Gastrocnemius medialis (tissue), 4 donors: ENCODE results near the gene CEP112. TPM values are rescaled to one million over a fixed set of nuclear protein-coding genes. Genes with fewer than 3 reads are reported as not detected.

Experiments
- ATAC-seq, 2 donors: fragments of 150-250 bp; one replicate each; pipeline ENCODE4 v1.9.1; 2016
- DNase-seq, 2 donors: peaks; one replicate each; pipeline ENCODE4 v3.0.0-alpha.2; 2019
- H3K27ac ChIP-seq, 4 donors: fragments of 200-600 bp; sonication (generic); 1 replicate in 1 of 4; 2 replicates in 3 of 4; pipeline ENCODE4 v1.5.1; 2016 to 2018; ENCODE audit warnings: mild to moderate bottlenecking in 2 of 4, moderate library complexity in 1 of 4
- H3K27me3 ChIP-seq, 3 donors: fragments of 200-600 bp; sonication (generic) in 2 of 3; 1 replicate in 1 of 3; 2 replicates in 2 of 3; pipeline versions ENCODE4 v1.5.1 to v1.6.0; 2016 to 2019; ENCODE audit warnings: mild to moderate bottlenecking in 1 of 3, moderate library complexity in 1 of 3
- H3K36me3 ChIP-seq, 2 donors: fragments of 200-600 bp; sonication (generic) in 1 of 2; one replicate each; pipeline ENCODE4 v1.5.1; 2017 to 2018
- H3K4me1 ChIP-seq, 2 donors: fragments of 200-600 bp; sonication (generic) in 1 of 2; one replicate each; pipeline ENCODE4 v1.5.1; 2016 to 2017; ENCODE audit warnings: mild to moderate bottlenecking in 2 of 2
- H3K4me3 ChIP-seq, 4 donors: fragments of 200-600 bp; sonication (generic) in 3 of 4; 1 replicate in 1 of 4; 2 replicates in 3 of 4; pipeline ENCODE4 v1.5.1; 2016 to 2019; ENCODE audit warnings: mild to moderate bottlenecking in 2 of 4
- H3K9me3 ChIP-seq, 3 donors: fragments of 200-600 bp; sonication (generic) in 2 of 3; 1 replicate in 1 of 3; 2 replicates in 2 of 3; pipeline ENCODE4 v1.5.1; 2016 to 2019
- CTCF ChIP-seq, 5 experiments: fragments of 450-650 bp in 3 of 5; fragments of 200-600 bp in 2 of 5; sonication (generic) in 2 of 5; IDR thresholded peaks in 4 of 5; conservative IDR thresholded peaks in 1 of 5; 1 replicate in 4 of 5; 2 replicates in 1 of 5; pipeline ENCODE4 v1.5.1; 2016 to 2019; ENCODE audit warnings: antibody characterized with exemption in 5 of 5, mild to moderate bottlenecking in 3 of 5, moderate library complexity in 3 of 5
- POLR2A ChIP-seq, 2 donors: fragments of 450-650 bp; IDR thresholded peaks; one replicate each; pipeline ENCODE4 v1.6.1; 2017; ENCODE audit warnings: antibody characterized with exemption in 2 of 2, mild to moderate bottlenecking in 2 of 2, moderate library complexity in 2 of 2
- in situ Hi-C, 4 donors: fragments of 200-750 bp; cut with MboI; loops; one replicate each; pipeline versions ENCODE4 v1.15.0 to v1.8.0; 2017; ENCODE audit warnings: low sequenced_read_pairs in 4 of 4
- intact Hi-C: fragments of 100-400 bp; cut with DNase I; formaldehyde crosslinking; loops from one replicate; pipeline ENCODE4 v1.15.1; 2023; ENCODE audit warnings: low total_unique reads
- total RNA-seq, 4 donors: library from RNA; depleted of rRNA; stranded (reverse); fragments of >200 nt; gene quantifications; one replicate each; pipeline versions ENCODE4 v1.1.0 to v1.2.3, GENCODE V29; 2016

CEP112 gene
- total RNA-seq, 4 donors from 2014 or later: 6.1 to 8.7 (median 7.1) TPM

GRCh38 chr17:65679165-65679845 is 512.6 kb downstream of the CEP112 start:
- no peak for TF ChIP-seq POLR2A (IDR thresholded peaks at IDR 0.05)
- no peak for TF ChIP-seq CTCF (IDR thresholded peaks at IDR 0.05 in 4 of 5, conservative IDR thresholded peaks at IDR 0.05 in 1 of 5)
- intact Hi-C loops: no loop called here
- Histone ChIP-seq H3K27ac (no peak overlapping the region), H3K36me3 (no peaks in the 10 kb centered on the region), H3K4me1 (no peaks in the 10 kb centered on the region), H3K9me3 (no peaks in the 10 kb centered on the region), H3K4me3 (no peak overlapping the region), H3K27me3 (no peaks in the 10 kb centered on the region)
- no peak for ATAC-seq
- in situ Hi-C loops: no loop called here
- DNase-seq: no peak

DNA sequence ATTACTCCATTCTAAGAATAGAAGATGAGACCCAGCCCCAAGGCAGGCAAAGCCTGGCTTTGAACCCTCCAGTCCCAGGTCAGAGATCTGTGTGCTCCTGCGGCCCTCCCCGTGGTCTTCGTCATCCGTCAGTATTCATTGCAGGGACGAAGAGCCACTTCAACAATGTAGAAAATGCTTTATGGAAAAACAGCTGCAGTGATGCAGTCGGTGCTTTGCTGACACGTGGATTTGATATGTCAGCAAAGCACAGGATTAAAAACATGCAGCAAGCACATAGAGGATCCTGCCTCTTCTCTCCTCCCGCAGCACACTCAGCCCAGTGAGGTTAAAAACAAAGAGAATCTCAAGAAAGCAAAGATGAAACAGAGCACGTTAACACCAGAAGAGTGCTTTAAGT is 513.4 kb downstream of the CEP112 start:
- ATAC-seq (no peak), DNase-seq (no peak)
- no peak for TF ChIP-seq CTCF (IDR thresholded peaks at IDR 0.05 in 4 of 5, conservative IDR thresholded peaks at IDR 0.05 in 1 of 5)
- TF ChIP-seq POLR2A (IDR thresholded peaks at IDR 0.05): no peak
- Histone ChIP-seq H3K27ac (no peak overlapping the region), H3K9me3 (no peaks in the 10 kb centered on the region), H3K27me3 (no peaks in the 10 kb centered on the region), H3K4me3 (no peak overlapping the region), H3K4me1 (no peaks in the 10 kb centered on the region), H3K36me3 (no peaks in the 10 kb centered on the region)
- intact Hi-C loops (no loop called here), in situ Hi-C loops (no loop called here)

DNA sequence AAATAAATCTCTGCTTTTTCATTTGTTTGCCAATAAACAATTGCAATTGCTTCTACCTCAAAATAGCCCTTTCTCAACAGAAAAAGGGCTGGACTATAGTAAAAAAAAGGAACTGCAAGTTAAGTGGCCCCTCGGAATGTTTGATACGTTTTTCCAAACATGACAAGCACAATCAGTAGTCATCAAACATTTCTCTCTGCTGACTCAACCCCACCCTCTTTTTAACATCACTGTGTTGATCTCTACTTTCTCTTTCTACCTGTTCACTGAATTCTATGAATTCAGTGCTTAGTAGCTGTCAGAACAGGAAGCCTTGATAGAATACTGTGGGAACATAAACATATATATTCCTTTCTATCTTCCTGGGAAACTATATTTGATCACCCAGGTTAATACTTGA is 514.0 kb downstream of the CEP112 start:
- Histone ChIP-seq H3K27ac (no peak overlapping the region), H3K27me3 (no peaks in the 10 kb centered on the region), H3K4me1 (no peaks in the 10 kb centered on the region), H3K9me3 (no peaks in the 10 kb centered on the region), H3K4me3 (no peak overlapping the region), H3K36me3 (no peaks in the 10 kb centered on the region)
- no peak for DNase-seq
- ATAC-seq: no peak
- no peak for TF ChIP-seq CTCF (IDR thresholded peaks at IDR 0.05 in 4 of 5, conservative IDR thresholded peaks at IDR 0.05 in 1 of 5)
- TF ChIP-seq POLR2A (IDR thresholded peaks at IDR 0.05): no peak
- in situ Hi-C loops: no loop called here
- intact Hi-C loops: no loop called here

DNA sequence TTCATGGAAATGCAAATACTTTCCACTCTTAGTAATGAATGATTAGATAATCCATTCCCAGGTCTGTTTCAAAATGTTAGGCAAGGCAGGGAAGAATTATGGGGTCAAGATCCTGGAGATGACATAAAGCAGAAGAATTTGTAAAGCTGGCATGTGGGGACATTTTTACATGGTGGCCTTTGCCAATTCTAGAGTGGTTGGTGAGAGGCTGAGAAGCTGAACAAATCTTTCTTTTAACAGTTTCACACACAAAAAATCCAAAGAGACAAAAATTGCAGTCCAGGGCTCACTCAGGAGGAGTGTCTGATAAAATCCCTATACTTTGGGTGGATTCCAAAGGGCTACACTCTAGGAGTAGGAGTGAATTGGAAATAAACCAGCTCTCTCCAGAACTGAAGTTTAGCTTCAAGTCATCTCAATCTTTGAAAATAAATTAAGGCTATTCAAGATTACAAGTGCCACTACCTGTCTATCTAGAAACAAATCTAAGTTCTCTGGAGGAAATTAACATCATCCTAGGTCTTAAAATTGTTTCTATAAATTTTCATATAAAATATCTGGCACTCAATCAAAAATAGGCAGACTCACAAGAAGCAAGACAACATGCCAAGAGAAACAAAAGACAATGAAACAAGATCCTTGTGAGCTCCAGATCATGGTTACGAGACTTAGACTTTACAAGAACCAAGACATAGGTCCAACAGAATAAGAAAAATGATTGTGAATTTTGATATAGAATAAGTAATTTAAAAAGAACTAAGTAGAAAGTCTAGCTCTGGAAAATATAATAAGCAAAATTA is 517.5 kb downstream of the CEP112 start:
- H3K27me3 ChIP-seq: no peaks in the 10 kb centered on the region
- intact Hi-C loops: no loop called here
- H3K4me1 ChIP-seq: no peaks in the 10 kb centered on the region
- no peak for TF ChIP-seq CTCF (IDR thresholded peaks at IDR 0.05 in 4 of 5, conservative IDR thresholded peaks at IDR 0.05 in 1 of 5)
- TF ChIP-seq POLR2A (IDR thresholded peaks at IDR 0.05): no peak
- DNase-seq (no peak), ATAC-seq (no peak)
- H3K36me3 ChIP-seq: no peaks in the 10 kb centered on the region
- in situ Hi-C loops: no loop called here
- no peak overlapping the region for H3K27ac ChIP-seq
- H3K9me3 ChIP-seq: no peaks in the 10 kb centered on the region
- H3K4me3 ChIP-seq: no peak overlapping the region
